ENCODE data around the gene OR2F1.

DNA sequence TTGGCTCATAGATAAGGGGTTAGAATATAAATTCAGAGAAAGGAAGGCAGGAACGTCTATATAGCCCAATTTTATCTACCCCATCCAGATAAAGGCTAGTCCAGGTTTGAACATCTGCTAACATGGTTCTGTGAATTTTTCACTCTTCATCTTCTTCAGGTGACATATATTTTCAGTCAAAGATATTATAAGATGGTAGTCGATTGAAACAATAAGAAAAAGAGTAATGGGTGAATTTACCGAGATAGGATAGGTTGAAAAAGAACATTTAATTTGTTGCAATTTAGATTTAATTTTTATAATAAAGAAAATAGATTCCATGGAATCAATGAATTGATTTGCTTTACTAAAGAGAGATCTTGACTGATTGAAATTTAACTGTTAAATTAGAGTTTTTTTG, at the start of gene OR2F1:
- TF ChIP-seq, protein P1, sequence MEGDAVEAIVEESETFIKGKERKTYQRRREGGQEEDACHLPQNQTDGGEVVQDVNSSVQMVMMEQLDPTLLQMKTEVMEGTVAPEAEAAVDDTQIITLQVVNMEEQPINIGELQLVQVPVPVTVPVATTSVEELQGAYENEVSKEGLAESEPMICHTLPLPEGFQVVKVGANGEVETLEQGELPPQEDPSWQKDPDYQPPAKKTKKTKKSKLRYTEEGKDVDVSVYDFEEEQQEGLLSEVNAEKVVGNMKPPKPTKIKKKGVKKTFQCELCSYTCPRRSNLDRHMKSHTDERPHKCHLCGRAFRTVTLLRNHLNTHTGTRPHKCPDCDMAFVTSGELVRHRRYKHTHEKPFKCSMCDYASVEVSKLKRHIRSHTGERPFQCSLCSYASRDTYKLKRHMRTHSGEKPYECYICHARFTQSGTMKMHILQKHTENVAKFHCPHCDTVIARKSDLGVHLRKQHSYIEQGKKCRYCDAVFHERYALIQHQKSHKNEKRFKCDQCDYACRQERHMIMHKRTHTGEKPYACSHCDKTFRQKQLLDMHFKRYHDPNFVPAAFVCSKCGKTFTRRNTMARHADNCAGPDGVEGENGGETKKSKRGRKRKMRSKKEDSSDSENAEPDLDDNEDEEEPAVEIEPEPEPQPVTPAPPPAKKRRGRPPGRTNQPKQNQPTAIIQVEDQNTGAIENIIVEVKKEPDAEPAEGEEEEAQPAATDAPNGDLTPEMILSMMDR (IDR thresholded peaks at IDR 0.05 in 8 of 11, conservative IDR thresholded peaks at IDR 0.05 in 3 of 11) = no peak
- no peak for TF ChIP-seq POLR2A (IDR thresholded peaks at IDR 0.05)
- TF ChIP-seq POLR2AphosphoS5 (IDR thresholded peaks at IDR 0.05) = no peak
